Measurements from ENCODE around the gene ENAM.

DNA sequence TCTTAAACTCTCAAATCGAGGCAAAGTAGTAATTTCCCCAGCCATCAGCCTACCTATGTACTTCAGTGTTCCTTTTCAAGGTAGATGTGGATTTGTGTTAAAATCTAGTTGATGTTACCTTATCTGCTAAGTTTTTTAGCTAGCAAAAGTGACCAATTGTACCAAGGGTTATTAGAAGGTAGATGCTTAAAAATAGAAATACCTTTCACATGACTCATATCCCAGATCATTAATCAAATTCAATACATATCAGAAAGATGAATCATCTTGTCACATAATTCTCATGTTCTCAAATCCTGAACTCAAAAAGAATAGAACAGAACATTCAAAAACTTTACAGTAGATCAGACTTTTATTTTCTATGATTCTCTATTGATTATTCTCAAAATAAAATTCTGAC, 3.5 kb downstream of the ENAM start:
- TF ChIP-seq, protein P1, sequence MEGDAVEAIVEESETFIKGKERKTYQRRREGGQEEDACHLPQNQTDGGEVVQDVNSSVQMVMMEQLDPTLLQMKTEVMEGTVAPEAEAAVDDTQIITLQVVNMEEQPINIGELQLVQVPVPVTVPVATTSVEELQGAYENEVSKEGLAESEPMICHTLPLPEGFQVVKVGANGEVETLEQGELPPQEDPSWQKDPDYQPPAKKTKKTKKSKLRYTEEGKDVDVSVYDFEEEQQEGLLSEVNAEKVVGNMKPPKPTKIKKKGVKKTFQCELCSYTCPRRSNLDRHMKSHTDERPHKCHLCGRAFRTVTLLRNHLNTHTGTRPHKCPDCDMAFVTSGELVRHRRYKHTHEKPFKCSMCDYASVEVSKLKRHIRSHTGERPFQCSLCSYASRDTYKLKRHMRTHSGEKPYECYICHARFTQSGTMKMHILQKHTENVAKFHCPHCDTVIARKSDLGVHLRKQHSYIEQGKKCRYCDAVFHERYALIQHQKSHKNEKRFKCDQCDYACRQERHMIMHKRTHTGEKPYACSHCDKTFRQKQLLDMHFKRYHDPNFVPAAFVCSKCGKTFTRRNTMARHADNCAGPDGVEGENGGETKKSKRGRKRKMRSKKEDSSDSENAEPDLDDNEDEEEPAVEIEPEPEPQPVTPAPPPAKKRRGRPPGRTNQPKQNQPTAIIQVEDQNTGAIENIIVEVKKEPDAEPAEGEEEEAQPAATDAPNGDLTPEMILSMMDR (IDR thresholded peaks at IDR 0.05), result no peak
- TF ChIP-seq POLR2A (IDR thresholded peaks at IDR 0.05), result no peak

Measured in thyroid gland (tissue), 4 donors.